Mucosa of descending colon (tissue), 3 donors: Measurements from ENCODE around the gene MIA2. TPM values are rescaled to one million over a fixed set of nuclear protein-coding genes. Genes with fewer than 3 reads are reported as not detected.
"Not testable (repeated sequence)": the region's sequence is repeated elsewhere in the genome, so short reads cannot be mapped to it uniquely, and the experiment has no call there.

Experiments used
- ATAC-seq: fragments of 200-7000 bp; cut with Tn5 transposase; one replicate; pipeline ENCODE4 v1.9.1; 2020; ENCODE audit warnings: mild to moderate bottlenecking, moderate library complexity
- DNase-seq, 3 donors: peaks; one replicate each; pipeline ENCODE4 v3.0.0-alpha.2; 2020
- H3K36me3 ChIP-seq: fragments of 200-600 bp; one replicate; pipeline ENCODE4 v1.8.0; 2021; ENCODE audit warnings: low read depth, mild to moderate bottlenecking
- H3K4me1 ChIP-seq: fragments of 200-600 bp; one replicate; pipeline ENCODE4 v1.8.0; 2021; ENCODE audit warnings: low read depth, mild to moderate bottlenecking
- H3K4me3 ChIP-seq: fragments of 200-600 bp; one replicate; pipeline ENCODE4 v1.8.0; 2021; ENCODE audit warnings: mild to moderate bottlenecking
- H3K9me3 ChIP-seq: fragments of 200-600 bp; one replicate; pipeline ENCODE4 v1.8.0; 2021; ENCODE audit warnings: mild to moderate bottlenecking
- intact Hi-C, 2 donors: fragments of 100-400 bp; cut with DNase I in 1 of 2; cut with micrococcal nuclease in 1 of 2; formaldehyde crosslinking; loops; one replicate each; pipeline versions ENCODE4 v1.11.0 to v1.11.1; 2022; cut with DNase I, micrococcal nuclease
- total RNA-seq, 3 donors: library from RNA; stranded (reverse); fragmentation: NEBNext Ultra II Directional in 2 of 3; extraction: Animal tissue kit (Norgen Biotek cat#: 25700) in 2 of 3; gene quantifications; one replicate each; pipeline versions ENCODE4 v1.2.1 to v1.2.4, GENCODE V29; 2021 to 2023
- TF ChIP-seq, protein P1 (sequence below): fragments of 200-600 bp; IDR thresholded peaks from one replicate; pipeline ENCODE4 v1.8.0; 2022; ENCODE audit warnings: antibody characterized with exemption, mild to moderate bottlenecking
- donor health status: DM: no; HTN: no; CAD: no; lungs with moderate emphysema.
- donor health status: DM: no; HTN: no; CAD: no.
- donor health status: DM: no; HTN: yes; CAD: no.

MIA2 gene
- total RNA-seq, 3 donors from 2014 or later, result 46.1 to 81.9 (median 51.7) TPM

DNA sequence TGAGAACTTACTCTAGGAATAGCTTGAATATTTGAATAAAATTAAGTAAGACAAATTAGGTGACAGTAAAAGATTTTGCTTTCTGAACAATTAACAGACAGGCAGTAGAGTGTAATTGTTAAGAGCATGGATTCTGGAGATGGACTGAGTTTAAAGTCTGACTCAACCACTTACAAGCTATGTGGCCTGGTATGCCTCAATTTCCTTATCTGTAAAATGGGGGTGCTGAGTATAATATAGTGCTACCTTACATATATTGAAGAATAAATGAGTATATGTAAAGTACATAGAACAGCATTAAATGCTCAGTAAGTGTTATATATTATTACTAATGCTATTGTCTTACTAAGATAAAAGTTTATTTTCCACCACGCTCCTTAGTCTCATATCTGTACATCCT lies 7.1 kb downstream of the MIA2 start:
- H3K36me3 ChIP-seq, result no peaks in the 10 kb centered on the region
- intact Hi-C loops, result no loop called here
- no peaks in the 10 kb centered on the region for H3K9me3 ChIP-seq
- no peak for DNase-seq
- ATAC-seq, result no peak
- H3K4me3 ChIP-seq, result no peak overlapping the region
- TF ChIP-seq, protein P1, sequence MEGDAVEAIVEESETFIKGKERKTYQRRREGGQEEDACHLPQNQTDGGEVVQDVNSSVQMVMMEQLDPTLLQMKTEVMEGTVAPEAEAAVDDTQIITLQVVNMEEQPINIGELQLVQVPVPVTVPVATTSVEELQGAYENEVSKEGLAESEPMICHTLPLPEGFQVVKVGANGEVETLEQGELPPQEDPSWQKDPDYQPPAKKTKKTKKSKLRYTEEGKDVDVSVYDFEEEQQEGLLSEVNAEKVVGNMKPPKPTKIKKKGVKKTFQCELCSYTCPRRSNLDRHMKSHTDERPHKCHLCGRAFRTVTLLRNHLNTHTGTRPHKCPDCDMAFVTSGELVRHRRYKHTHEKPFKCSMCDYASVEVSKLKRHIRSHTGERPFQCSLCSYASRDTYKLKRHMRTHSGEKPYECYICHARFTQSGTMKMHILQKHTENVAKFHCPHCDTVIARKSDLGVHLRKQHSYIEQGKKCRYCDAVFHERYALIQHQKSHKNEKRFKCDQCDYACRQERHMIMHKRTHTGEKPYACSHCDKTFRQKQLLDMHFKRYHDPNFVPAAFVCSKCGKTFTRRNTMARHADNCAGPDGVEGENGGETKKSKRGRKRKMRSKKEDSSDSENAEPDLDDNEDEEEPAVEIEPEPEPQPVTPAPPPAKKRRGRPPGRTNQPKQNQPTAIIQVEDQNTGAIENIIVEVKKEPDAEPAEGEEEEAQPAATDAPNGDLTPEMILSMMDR, result no peak
- H3K4me1 ChIP-seq, result no peaks in the 10 kb centered on the region

DNA sequence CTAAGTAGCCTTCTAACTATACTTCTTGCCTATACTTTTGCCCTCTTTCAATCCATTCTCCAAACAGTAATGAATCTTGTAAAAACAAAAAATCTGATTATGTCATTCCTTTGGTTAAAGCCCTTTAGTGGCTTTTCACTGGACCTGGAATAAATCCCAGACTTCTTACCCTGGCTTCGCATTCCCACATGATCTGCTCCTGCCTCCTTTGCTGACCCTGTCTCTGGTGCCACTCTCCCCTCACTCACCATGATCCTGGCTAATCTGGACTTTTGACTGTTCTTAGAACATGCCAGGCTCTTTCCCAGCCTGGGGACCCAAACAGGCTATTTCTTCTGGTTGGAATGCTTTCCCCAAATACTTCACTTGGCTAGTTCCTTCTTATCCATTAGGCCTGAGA lies 7.9 kb downstream of the MIA2 start:
- Histone ChIP-seq H3K4me1 (no peaks in the 10 kb centered on the region), H3K36me3 (no peaks in the 10 kb centered on the region), H3K4me3 (no peak overlapping the region), H3K9me3 (no peaks in the 10 kb centered on the region)
- intact Hi-C loops, result no loop called here
- no peak for DNase-seq
- ATAC-seq, result no peak
- TF ChIP-seq, protein P1, result no peak

DNA sequence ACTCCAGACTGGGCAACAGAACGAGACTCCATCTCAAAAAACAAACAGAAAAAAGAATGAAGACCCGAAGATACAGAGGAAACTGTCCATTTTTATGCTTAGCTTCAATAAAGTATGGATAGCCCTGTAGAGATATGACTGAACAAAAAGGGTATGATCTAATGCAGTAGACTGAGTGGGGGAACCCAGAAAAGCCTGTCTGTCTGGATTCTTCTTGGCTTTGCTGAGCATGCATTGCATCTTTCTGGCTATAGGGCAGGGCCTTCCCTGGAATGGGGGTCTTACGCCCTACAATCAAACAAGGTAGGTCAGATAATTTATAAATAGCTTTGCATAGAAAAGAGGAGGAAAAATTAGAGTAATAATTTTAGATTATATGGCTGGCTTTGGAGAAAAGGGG lies 10.1 kb downstream of the MIA2 start:
- no peaks in the 10 kb centered on the region for H3K36me3 ChIP-seq
- DNase-seq (no peak), ATAC-seq (no peak)
- H3K9me3 ChIP-seq, result no peaks in the 10 kb centered on the region
- TF ChIP-seq, protein P1, result no peak
- H3K4me1 ChIP-seq, result no peaks in the 10 kb centered on the region
- intact Hi-C loops, result no loop called here
- H3K4me3 ChIP-seq, result no peak overlapping the region

DNA sequence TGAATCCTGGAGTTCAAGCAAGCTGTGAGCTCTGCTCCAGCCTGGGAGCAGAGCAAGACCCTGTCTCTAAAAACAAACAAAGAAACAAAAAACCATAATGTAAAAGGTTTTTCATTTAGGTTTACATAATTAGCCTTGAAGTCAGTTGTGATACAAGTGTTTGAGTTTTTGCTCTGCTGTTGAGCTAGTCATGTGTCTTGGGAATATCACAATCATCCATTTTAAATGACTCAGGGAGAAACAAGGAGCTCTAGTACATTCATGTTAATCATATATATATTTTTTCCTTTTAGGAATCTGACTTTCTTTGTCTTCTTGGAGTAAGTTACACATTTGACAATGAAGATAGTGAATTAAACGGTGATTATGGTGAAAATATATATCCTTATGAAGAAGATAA lies 12.9 kb downstream of the MIA2 start:
- ATAC-seq, result no peak
- TF ChIP-seq, protein P1, result no peak

DNA sequence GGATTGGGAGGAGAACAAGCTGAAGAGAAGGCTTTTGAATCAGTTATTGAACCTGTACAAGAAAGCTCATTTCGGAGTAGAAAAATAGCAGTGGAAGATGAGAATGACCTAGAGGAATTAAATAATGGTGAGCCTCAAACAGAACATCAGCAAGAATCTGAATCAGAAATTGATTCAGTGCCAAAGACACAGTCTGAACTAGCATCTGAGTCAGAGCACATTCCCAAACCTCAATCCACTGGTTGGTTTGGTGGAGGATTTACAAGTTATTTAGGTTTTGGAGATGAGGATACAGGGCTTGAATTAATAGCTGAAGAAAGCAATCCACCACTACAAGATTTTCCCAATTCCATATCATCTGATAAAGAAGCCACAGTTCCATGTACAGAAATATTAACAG lies 13.5 kb downstream of the MIA2 start:
- Histone ChIP-seq H3K4me1 (no peaks in the 10 kb centered on the region), H3K4me3 (no peak overlapping the region), H3K9me3 (no peaks in the 10 kb centered on the region), H3K36me3 (no peaks in the 10 kb centered on the region)
- ATAC-seq (no peak), DNase-seq (no peak)
- intact Hi-C loops, result no loop called here
- TF ChIP-seq, protein P1, result no peak

More for the DNA sequence above, 12.9 kb downstream of the MIA2 start:
- H3K4me3 ChIP-seq, result no peak overlapping the region
- DNase-seq, result no peak
- no peaks in the 10 kb centered on the region for H3K4me1 ChIP-seq
- intact Hi-C loops, result no loop called here
- no peaks in the 10 kb centered on the region for H3K9me3 ChIP-seq
- no peaks in the 10 kb centered on the region for H3K36me3 ChIP-seq

DNA sequence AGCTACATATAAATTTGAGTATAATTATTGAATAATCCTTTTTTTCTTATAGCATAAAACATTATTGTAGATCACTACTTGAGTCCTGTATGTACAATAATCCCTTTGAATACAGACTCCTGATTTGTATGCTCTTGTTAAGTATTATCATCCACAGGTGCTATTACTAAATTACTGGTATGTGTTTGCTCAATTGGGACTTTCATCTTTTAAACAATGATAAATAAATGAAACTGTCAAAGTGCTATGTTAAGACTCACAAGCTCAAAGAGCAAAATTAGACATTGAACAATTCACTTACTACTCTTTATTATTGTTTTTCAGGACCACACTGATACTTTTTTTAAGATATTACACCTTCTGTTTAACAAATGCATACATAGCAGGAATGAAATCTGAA lies 17.8 kb downstream of the MIA2 start:
- H3K36me3 ChIP-seq, result no peaks in the 10 kb centered on the region
- TF ChIP-seq, protein P1, result no peak
- no peaks in the 10 kb centered on the region for H3K9me3 ChIP-seq
- H3K4me1 ChIP-seq, result no peaks in the 10 kb centered on the region
- ATAC-seq (no peak), DNase-seq (no peak)
- intact Hi-C loops, result no loop called here
- no peak overlapping the region for H3K4me3 ChIP-seq

DNA sequence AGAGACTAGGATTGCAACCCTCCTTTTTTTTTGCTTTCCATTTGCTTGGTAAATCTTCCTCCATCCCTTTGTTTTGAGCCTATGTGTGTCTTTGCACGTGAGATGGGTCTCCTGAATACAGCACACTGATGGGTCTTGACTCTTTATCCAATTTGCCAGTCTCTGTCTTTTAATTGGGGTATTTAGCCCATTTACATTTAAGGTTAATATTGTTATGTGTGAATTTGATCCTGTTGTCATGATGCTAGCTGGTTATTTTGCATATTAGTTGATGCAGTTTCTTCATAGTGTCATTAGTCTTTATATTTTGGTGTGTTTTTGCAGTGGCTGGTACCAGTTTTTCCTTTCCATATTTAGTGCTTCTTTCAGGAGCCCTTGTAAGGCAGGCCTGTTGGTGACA lies 23.7 kb downstream of the MIA2 start:
- H3K36me3 ChIP-seq, ATAC-seq, H3K9me3 ChIP-seq, intact Hi-C loops, H3K4me3 ChIP-seq, H3K4me1 ChIP-seq, DNase-seq: not testable (repeated sequence)
